HL-60 (cell line): ENCODE data around the gene TUBB.
A peak's percentile ranks its signal among the peaks of the same experiment; 100 is the strongest.

Experiments used
- GABPA ChIP-seq: IDR thresholded peaks from 2 replicates; pipeline ENCODE4 v1.6.1; 2012; ENCODE audit warnings: low read depth
- POLR2AphosphoS5 ChIP-seq: IDR thresholded peaks from 2 replicates; pipeline ENCODE4 v1.6.1; 2012; ENCODE audit warnings: low read depth
- SPI1 ChIP-seq: IDR thresholded peaks from 2 replicates; pipeline ENCODE4 v1.6.1; 2012; ENCODE audit warnings: low read depth, mild to moderate bottlenecking, borderline replicate concordance
- TF ChIP-seq, protein P1 (sequence below): IDR thresholded peaks from one replicate; pipeline ENCODE4 v1.5.1; 2011; ENCODE audit warnings: low read length, control low read depth, inconsistent platforms; ENCODE audit not compliant: insufficient read depth

DNA sequence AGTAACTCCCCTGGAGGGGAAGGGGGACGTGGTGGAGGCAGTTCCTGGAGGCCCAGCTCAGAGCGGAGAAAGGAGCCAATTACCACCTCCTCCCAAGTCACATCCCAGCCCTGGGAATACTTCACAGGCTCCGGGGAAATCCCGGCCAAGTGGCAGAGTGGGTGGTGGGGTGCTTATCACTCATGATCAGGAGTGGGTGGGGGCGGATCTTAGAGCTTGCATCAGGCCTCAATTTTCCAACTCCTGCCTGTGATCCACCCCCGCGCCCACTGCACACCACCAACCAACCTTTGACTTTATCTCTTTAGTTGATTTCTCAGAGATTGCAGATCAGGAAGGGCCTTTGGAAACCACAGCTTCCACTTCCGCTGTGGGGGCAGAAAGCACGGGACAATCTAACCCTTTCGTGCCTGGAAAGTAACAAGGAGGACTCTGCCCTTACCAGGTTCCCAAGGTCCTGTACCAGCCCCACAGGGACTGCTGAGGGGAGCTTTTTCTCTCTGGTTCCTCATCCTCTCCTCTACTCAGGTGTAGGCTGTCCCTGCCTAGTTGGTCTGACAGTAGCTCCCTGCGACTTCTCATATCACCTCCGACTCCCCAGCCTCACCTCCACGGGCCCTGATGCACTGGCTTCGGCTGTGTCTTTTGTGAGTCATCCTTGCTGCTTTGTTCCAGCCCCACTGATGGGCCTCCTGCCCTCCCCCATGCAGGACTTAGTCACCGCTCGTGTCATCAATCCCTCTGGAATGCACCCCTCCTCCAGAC lies 49.1 kb downstream of the TUBB start:
- TF ChIP-seq SPI1 (peak; percentile 71; the same call in 1 of the 2 replicates), GABPA (no peak), POLR2AphosphoS5 (peak; percentile 60; the same call in 1 of the 2 replicates)
- TF ChIP-seq, protein P1, sequence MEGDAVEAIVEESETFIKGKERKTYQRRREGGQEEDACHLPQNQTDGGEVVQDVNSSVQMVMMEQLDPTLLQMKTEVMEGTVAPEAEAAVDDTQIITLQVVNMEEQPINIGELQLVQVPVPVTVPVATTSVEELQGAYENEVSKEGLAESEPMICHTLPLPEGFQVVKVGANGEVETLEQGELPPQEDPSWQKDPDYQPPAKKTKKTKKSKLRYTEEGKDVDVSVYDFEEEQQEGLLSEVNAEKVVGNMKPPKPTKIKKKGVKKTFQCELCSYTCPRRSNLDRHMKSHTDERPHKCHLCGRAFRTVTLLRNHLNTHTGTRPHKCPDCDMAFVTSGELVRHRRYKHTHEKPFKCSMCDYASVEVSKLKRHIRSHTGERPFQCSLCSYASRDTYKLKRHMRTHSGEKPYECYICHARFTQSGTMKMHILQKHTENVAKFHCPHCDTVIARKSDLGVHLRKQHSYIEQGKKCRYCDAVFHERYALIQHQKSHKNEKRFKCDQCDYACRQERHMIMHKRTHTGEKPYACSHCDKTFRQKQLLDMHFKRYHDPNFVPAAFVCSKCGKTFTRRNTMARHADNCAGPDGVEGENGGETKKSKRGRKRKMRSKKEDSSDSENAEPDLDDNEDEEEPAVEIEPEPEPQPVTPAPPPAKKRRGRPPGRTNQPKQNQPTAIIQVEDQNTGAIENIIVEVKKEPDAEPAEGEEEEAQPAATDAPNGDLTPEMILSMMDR: no peak
